Astrocyte (in vitro differentiated cells and primary cell): ENCODE results near the gene TMEM129. TPM values are rescaled to one million over a fixed set of nuclear protein-coding genes. Genes with fewer than 3 reads are reported as not detected.

Experiments
- DNase-seq: peaks from one replicate; pipeline ENCODE4 v3.0.0-alpha.2; 2010; ENCODE audit warnings: low read depth
- FAIRE-seq: peaks from 2 replicates; lab custom pipeline; 2011; peaks lifted over from hg19 to GRCh38; lab: Jason Lieb, UNC
- H2AFZ ChIP-seq: 2 replicates; pipeline ENCODE4 v1.6.0; 2012; ENCODE audit warnings: low read depth, low read length, inconsistent platforms
- H3K27ac ChIP-seq: 2 replicates; pipeline ENCODE4 v1.5.1; 2011; ENCODE audit warnings: low read depth, low read length, inconsistent platforms
- H3K27me3 ChIP-seq: 2 replicates; pipeline ENCODE4 v1.6.0; 2011; ENCODE audit warnings: low read length, inconsistent platforms; ENCODE audit not compliant: insufficient read depth
- H3K36me3 ChIP-seq: 2 replicates; pipeline ENCODE4 v1.5.1; 2011; ENCODE audit warnings: low read length, inconsistent platforms; ENCODE audit not compliant: insufficient read depth
- H3K4me1 ChIP-seq: 2 replicates; pipeline ENCODE4 v1.5.1; 2011; ENCODE audit warnings: low read length, inconsistent platforms; ENCODE audit not compliant: insufficient read depth
- H3K4me2 ChIP-seq: 2 replicates; pipeline ENCODE4 v1.6.0; 2012; ENCODE audit warnings: low read length, inconsistent platforms
- H3K4me3 ChIP-seq: 2 replicates; pipeline ENCODE4 v1.5.1; 2011; ENCODE audit warnings: low read depth, mild to moderate bottlenecking, low read length, inconsistent platforms; ENCODE audit not compliant: insufficient read depth
- H3K79me2 ChIP-seq: 2 replicates; pipeline ENCODE4 v1.6.0; 2012; ENCODE audit warnings: mild to moderate bottlenecking, low read length, inconsistent platforms; ENCODE audit not compliant: insufficient read depth
- H3K9ac ChIP-seq: 2 replicates; pipeline ENCODE4 v1.6.0; 2012; ENCODE audit warnings: mild to moderate bottlenecking, low read length, inconsistent platforms
- H3K9me3 ChIP-seq: 2 replicates; pipeline ENCODE4 v1.5.1; 2012; ENCODE audit warnings: low read depth, mild to moderate bottlenecking, low read length, inconsistent platforms; ENCODE audit not compliant: insufficient read depth
- H4K20me1 ChIP-seq: 2 replicates; pipeline ENCODE4 v1.6.0; 2012; ENCODE audit warnings: low read length, inconsistent platforms; ENCODE audit not compliant: insufficient read depth
- H3K27ac Mint-ChIP-seq: one replicate; pipeline ENCODE4 v1.8.0; 2021; ENCODE audit warnings: mild to moderate bottlenecking, mixed read lengths; ENCODE audit not compliant: unreplicated experiment
- H3K27me3 Mint-ChIP-seq: one replicate; pipeline ENCODE4 v1.8.0; 2021; ENCODE audit warnings: low read depth, mixed read lengths; ENCODE audit not compliant: unreplicated experiment
- H3K36me3 Mint-ChIP-seq: one replicate; pipeline ENCODE4 v1.8.0; 2021; ENCODE audit warnings: low read depth, mixed read lengths; ENCODE audit not compliant: unreplicated experiment
- H3K4me1 Mint-ChIP-seq: one replicate; pipeline ENCODE4 v1.8.0; 2021; ENCODE audit warnings: low read depth, mixed read lengths; ENCODE audit not compliant: unreplicated experiment
- H3K4me3 Mint-ChIP-seq: one replicate; pipeline ENCODE4 v1.8.0; 2021; ENCODE audit warnings: mild to moderate bottlenecking, moderate library complexity, mixed read lengths; ENCODE audit not compliant: unreplicated experiment
- H3K9me3 Mint-ChIP-seq: one replicate; pipeline ENCODE4 v1.8.0; 2021; ENCODE audit warnings: mild to moderate bottlenecking, mixed read lengths; ENCODE audit not compliant: unreplicated experiment
- CTCF ChIP-seq: IDR thresholded peaks from 2 replicates; pipeline ENCODE4 v1.5.1; 2011; ENCODE audit warnings: low read depth, mild to moderate bottlenecking, inconsistent platforms, low read length, moderate library complexity; ENCODE audit not compliant: insufficient read depth
- EZH2 ChIP-seq: IDR thresholded peaks from 2 replicates; pipeline ENCODE4 v1.6.1; 2012; ENCODE audit warnings: mild to moderate bottlenecking, low read length, inconsistent platforms; ENCODE audit not compliant: insufficient read depth
- total RNA-seq: library from RNA; stranded (reverse); gene quantifications from 2 replicates; pipeline ENCODE4 v1.2.1, GENCODE V29; 2021

Gene TMEM129
- total RNA-seq, 1 donor from 2014 or later = 26.8 TPM

GRCh38 chr4:1759818-1760223 lies 38.7 kb upstream of the TMEM129 start:
- no peak overlapping the region for H3K27ac Mint-ChIP-seq
- no peak for TF ChIP-seq EZH2
- no peak for TF ChIP-seq CTCF
- Histone ChIP-seq H3K27me3 (no peaks in the 10 kb centered on the region), H3K79me2 (no peaks in the 10 kb centered on the region), H3K4me2 (no peak overlapping the region), H3K4me3 (no peak overlapping the region), H4K20me1 (no peaks in the 10 kb centered on the region), H2AFZ (no peak overlapping the region), H3K9ac (no peak overlapping the region), H3K9me3 (no peaks in the 10 kb centered on the region), H3K4me1 (no peaks in the 10 kb centered on the region), H3K36me3 (no peaks in the 10 kb centered on the region), H3K27ac (no peak overlapping the region)
- H3K36me3 Mint-ChIP-seq = no peaks in the 10 kb centered on the region
- H3K4me1 Mint-ChIP-seq = no peaks in the 10 kb centered on the region
- H3K4me3 Mint-ChIP-seq = no peak overlapping the region
- H3K9me3 Mint-ChIP-seq = no peaks in the 10 kb centered on the region
- DNase-seq = no peak
- peaks cover 4% of the 10 kb centered on the region for H3K27me3 Mint-ChIP-seq
- no peak for FAIRE-seq

GRCh38 chr4:1759170-1759817 lies 38.2 kb upstream of the TMEM129 start:
- Histone ChIP-seq H3K9ac (no peak overlapping the region), H3K4me1 (no peaks in the 10 kb centered on the region), H3K27me3 (no peaks in the 10 kb centered on the region), H3K79me2 (no peaks in the 10 kb centered on the region), H3K9me3 (no peaks in the 10 kb centered on the region), H2AFZ (no peak overlapping the region), H3K4me2 (no peak overlapping the region), H3K4me3 (no peak overlapping the region), H3K36me3 (no peaks in the 10 kb centered on the region), H4K20me1 (no peaks in the 10 kb centered on the region), H3K27ac (no peak overlapping the region)
- no peak overlapping the region for H3K27ac Mint-ChIP-seq
- H3K27me3 Mint-ChIP-seq = peaks cover 4% of the 10 kb centered on the region
- TF ChIP-seq EZH2 (no peak), CTCF (no peak)
- no peaks in the 10 kb centered on the region for H3K36me3 Mint-ChIP-seq
- no peak for FAIRE-seq
- no peak overlapping the region for H3K4me3 Mint-ChIP-seq
- DNase-seq = no peak
- no peaks in the 10 kb centered on the region for H3K4me1 Mint-ChIP-seq
- no peaks in the 10 kb centered on the region for H3K9me3 Mint-ChIP-seq
